A673 (cell line): Measurements from ENCODE around the gene PAPOLA.

Source experiments
- CTCF ChIP-seq: fragments of 300-800, 200-600 bp; sonication (generic); conservative IDR thresholded peaks from 2 replicates; pipeline ENCODE4 v1.5.1; 2017; ENCODE audit warnings: low read depth, mild to moderate bottlenecking, antibody characterized with exemption, low read length, moderate library complexity, mixed read lengths
- EZH2 ChIP-seq: fragments of 200-600 bp; sonication (generic); IDR thresholded peaks from 2 replicates; pipeline ENCODE4 v1.6.1; 2017; ENCODE audit warnings: borderline replicate concordance, low read depth, mild to moderate bottlenecking, mixed read lengths, antibody characterized with exemption, low read length; ENCODE audit not compliant: poor library complexity, severe bottlenecking

- no peak for TF ChIP-seq CTCF
- TF ChIP-seq EZH2, result no peak
These were observed 69.1 kb downstream of the PAPOLA start for GRCh38 chr14:96571311-96571710.
